Neutrophil (primary cell): ENCODE results near the gene LRRC27.
A peak's percentile ranks its signal among the peaks of the same experiment; 100 is the strongest.
"Not testable (repeated sequence)": the region's sequence is repeated elsewhere in the genome, so short reads cannot be mapped to it uniquely, and the experiment has no call there.

ENCODE experiments used
- H3K27ac ChIP-seq: fragments of 200-600 bp; sonication (generic); 2 replicates; pipeline ENCODE4 v1.5.1; 2016; ENCODE audit warnings: mild to moderate bottlenecking, moderate library complexity
- H3K27me3 ChIP-seq: fragments of 200-600 bp; sonication (generic); 2 replicates; pipeline ENCODE4 v1.6.0; 2016; ENCODE audit warnings: mild to moderate bottlenecking
- H3K36me3 ChIP-seq: fragments of 200-600 bp; sonication (generic); 2 replicates; pipeline ENCODE4 v1.5.1; 2017
- H3K4me1 ChIP-seq, 2 experiments: fragments of 200-600 bp in 1 of 2; sonication (generic) in 1 of 2; 1 replicate in 1 of 2; 2 replicates in 1 of 2; pipeline versions ENCODE4 v1.5.1 to v1.6.1; 2013 to 2016; ENCODE audit warnings: low read depth in 1 of 2, low read length in 1 of 2, mild to moderate bottlenecking in 1 of 2, moderate library complexity in 1 of 2; ENCODE audit not compliant: control insufficient read depth in 1 of 2, insufficient read depth in 1 of 2
- H3K4me3 ChIP-seq, 2 experiments: fragments of 200-600 bp in 1 of 2; sonication (generic) in 1 of 2; 1 replicate in 1 of 2; 2 replicates in 1 of 2; pipeline ENCODE4 v1.5.1; 2013 to 2016; ENCODE audit warnings: low read depth in 1 of 2, low read length in 1 of 2, mild to moderate bottlenecking in 1 of 2, moderate library complexity in 1 of 2
- H3K9me3 ChIP-seq: fragments of 200-600 bp; sonication (generic); 2 replicates; pipeline ENCODE4 v1.5.1; 2016
- TF ChIP-seq, protein P1 (sequence below): fragments of 200-600 bp; sonication (generic); IDR thresholded peaks from 2 replicates; pipeline ENCODE4 v1.5.1; 2016; ENCODE audit warnings: antibody characterized with exemption

Gene LRRC27

GRCh38 chr10:132385389-132385667 lies 53.3 kb downstream of the LRRC27 start:
- Histone ChIP-seq H3K27me3 (peaks cover 16% of the 10 kb centered on the region), H3K4me3 (no peak overlapping the region), H3K4me1 (peaks cover 28 to 35% of the 10 kb centered on the region in 2 experiments), H3K27ac (no peak overlapping the region), H3K9me3 (no peaks in the 10 kb centered on the region), H3K36me3 (no peaks in the 10 kb centered on the region)
- TF ChIP-seq, protein P1, sequence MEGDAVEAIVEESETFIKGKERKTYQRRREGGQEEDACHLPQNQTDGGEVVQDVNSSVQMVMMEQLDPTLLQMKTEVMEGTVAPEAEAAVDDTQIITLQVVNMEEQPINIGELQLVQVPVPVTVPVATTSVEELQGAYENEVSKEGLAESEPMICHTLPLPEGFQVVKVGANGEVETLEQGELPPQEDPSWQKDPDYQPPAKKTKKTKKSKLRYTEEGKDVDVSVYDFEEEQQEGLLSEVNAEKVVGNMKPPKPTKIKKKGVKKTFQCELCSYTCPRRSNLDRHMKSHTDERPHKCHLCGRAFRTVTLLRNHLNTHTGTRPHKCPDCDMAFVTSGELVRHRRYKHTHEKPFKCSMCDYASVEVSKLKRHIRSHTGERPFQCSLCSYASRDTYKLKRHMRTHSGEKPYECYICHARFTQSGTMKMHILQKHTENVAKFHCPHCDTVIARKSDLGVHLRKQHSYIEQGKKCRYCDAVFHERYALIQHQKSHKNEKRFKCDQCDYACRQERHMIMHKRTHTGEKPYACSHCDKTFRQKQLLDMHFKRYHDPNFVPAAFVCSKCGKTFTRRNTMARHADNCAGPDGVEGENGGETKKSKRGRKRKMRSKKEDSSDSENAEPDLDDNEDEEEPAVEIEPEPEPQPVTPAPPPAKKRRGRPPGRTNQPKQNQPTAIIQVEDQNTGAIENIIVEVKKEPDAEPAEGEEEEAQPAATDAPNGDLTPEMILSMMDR: no peak

- TF ChIP-seq, protein P1: no peak
- H3K4me3 ChIP-seq: no peak overlapping the region
- H3K27ac ChIP-seq: no peak overlapping the region
- H3K4me1 ChIP-seq: peaks cover 28 to 35% of the 10 kb centered on the region in 2 experiments
- peaks cover 21% of the 10 kb centered on the region for H3K27me3 ChIP-seq
- no peaks in the 10 kb centered on the region for H3K36me3 ChIP-seq
- H3K9me3 ChIP-seq: no peaks in the 10 kb centered on the region
Measured at GRCh38 chr10:132385721-132386418, 53.9 kb downstream of the LRRC27 start.

DNA sequence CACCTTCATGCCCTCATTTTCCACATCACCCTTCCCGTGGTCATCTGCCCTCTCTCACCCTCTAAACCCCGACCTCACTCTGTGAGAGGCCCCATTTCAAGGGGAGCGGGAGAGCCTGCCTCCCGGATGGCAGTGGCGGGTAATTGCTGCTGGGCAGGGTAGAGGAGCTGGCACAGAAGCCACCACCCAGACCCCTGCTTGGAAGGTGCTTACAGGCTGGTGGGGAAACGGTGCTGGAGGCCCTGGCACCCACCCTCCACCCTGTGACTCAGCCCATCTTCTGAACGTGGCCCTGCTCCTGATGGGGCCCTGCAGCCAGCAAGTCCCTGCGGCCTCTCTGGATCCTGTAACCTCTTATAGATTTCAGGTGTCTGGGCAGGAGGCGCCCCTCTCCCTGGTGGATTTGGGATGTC lies 54.4 kb downstream of the LRRC27 start:
- no peaks in the 10 kb centered on the region for H3K36me3 ChIP-seq
- H3K4me3 ChIP-seq: no peak overlapping the region
- no peak overlapping the region for H3K27ac ChIP-seq
- peaks cover 27 to 32% of the 10 kb centered on the region in 2 experiments for H3K4me1 ChIP-seq
- no peaks in the 10 kb centered on the region for H3K9me3 ChIP-seq
- TF ChIP-seq, protein P1: no peak
- H3K27me3 ChIP-seq: peaks cover 22% of the 10 kb centered on the region

GRCh38 chr10:132386896-132387295 lies 54.9 kb downstream of the LRRC27 start:
- not testable (repeated sequence) for H3K9me3 ChIP-seq, H3K4me3 ChIP-seq, H3K36me3 ChIP-seq, H3K27ac ChIP-seq
- Histone ChIP-seq H3K27me3 (peaks cover 22% of the 10 kb centered on the region), H3K4me1 (peaks cover 22 to 27% of the 10 kb centered on the region in 2 experiments)

- Histone ChIP-seq H3K9me3 (no peaks in the 10 kb centered on the region), H3K4me3 (no peak overlapping the region), H3K27me3 (peaks cover 22% of the 10 kb centered on the region), H3K27ac (no peak overlapping the region), H3K36me3 (no peaks in the 10 kb centered on the region), H3K4me1 (peaks cover 14 to 20% of the 10 kb centered on the region in 2 experiments)
- TF ChIP-seq, protein P1: peak; percentile 83
Measured at GRCh38 chr10:132387764-132388210, 55.8 kb downstream of the LRRC27 start.

GRCh38 chr10:132388891-132389432 lies 57.0 kb downstream of the LRRC27 start:
- Histone ChIP-seq H3K27me3 (peaks cover 22% of the 10 kb centered on the region), H3K4me3 (no peak overlapping the region), H3K27ac (no peak overlapping the region), H3K4me1 (peaks cover 14 to 20% of the 10 kb centered on the region in 2 experiments), H3K9me3 (no peaks in the 10 kb centered on the region), H3K36me3 (no peaks in the 10 kb centered on the region)
- TF ChIP-seq, protein P1: no peak
